ENCODE data around the gene ASPDH. TPM values are rescaled to one million over a fixed set of nuclear protein-coding genes. Genes with fewer than 3 reads are reported as not detected.
"Not testable (repeated sequence)": the region's sequence is repeated elsewhere in the genome, so short reads cannot be mapped to it uniquely, and the experiment has no call there.

Gene ASPDH
- polyA plus RNA-seq, 3 donors = 0.36 TPM; not detected in 2

GRCh38 chr19:50486823-50487515, 26.7 kb downstream of the ASPDH start:
- 74 to 80% (median 78%) methylated on average over 18 of the region's 18 CpGs for WGBS, 3 donors
- H3K27ac ChIP-seq (ENCODE audit: low read depth, low read length) = no peak overlapping the region

DNA sequence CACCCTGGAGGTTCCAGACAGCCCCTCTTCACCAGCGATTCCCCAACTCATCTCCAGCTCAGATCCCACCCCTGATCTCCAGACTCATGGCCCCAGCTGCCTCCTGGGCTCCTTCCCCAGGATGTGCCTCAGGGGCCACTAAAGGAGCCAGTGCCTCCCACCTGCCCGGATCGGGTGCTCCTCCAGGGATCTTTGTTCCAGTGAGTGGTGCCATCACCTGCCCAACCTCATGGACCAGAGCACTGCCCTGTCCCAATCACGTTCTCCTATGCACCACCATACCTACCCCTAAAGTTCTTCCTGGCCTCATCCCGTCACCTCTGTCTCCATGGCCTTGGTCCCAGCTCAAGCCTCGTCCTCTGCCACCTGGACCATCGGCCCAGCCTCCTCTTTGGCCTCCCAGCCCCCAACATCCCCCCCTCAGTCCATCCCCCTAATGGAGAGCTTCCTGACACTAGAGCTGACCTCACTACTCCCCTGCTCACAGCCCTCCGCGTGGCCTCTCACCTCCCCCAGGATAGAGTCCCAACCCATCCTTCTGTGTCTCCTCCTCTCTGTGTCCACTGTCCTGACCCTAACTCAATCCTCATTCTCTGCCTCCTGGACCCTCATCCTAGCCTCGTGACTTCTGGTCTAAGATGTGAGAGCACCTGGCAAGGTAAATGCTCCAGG, 28.3 kb downstream of the ASPDH start:
- 85 to 93% (median 87%) methylated on average over 10 of the region's 10 CpGs for WGBS, 3 donors

GRCh38 chr19:50482916-50483315, 30.8 kb downstream of the ASPDH start:
- no peak overlapping the region for H3K27ac ChIP-seq (ENCODE audit: low read depth, low read length)
- WGBS, 3 donors = 89 to 91% (median 91%) methylated on average over 10 of the region's 10 CpGs

More for the DNA sequence above, 28.3 kb downstream of the ASPDH start:
- no peak overlapping the region for H3K27ac ChIP-seq (ENCODE audit: low read depth, low read length)

GRCh38 chr19:50482271-50482855, 31.4 kb downstream of the ASPDH start:
- WGBS, 3 donors = 81 to 88% (median 84%) methylated on average over 10 to 16 of the region's 16 CpGs

DNA sequence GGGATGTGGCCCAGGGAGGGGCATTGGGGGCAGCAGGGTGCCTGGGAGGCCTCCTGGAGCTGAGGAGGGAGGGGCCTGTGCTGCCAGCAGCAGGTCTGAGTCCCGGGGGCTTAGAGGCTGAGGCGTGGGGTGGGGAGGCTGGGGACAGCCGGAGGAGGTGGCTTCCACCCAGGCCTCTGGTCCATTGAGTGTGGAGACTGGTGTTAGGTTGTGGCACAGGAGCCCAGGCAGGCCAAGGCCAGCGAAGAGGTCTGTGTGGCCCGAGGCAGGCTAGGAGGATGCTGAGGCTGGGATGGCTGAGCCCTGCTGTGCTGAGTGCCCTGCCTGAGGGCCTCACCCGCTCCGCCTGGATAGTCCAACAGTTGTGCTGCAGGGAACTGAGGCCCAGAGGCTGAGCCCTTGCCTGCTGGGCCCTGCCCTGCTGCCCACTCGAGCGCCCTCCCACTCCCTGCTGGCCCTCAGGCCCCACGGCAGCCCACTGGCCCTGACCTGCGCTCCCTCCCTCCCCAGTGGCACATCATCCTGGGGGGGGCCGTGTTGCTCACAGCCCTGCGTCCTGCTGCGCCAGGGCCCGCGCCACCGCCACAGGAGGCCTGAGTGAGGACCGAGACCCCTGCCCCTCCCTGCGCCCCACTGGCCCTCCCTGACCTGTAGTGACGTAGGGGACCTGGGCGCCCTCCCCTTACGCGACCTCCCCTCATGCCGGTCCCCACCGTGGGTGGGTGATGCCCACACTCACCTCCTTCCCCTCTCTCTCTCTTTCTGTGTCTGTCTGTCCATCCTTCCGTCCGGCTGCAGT, 32.2 kb downstream of the ASPDH start:
- WGBS, 3 donors = 94 to 95% (median 94%) methylated on average over 23 to 27 of the region's 27 CpGs

More at GRCh38 chr19:50482271-50482855, 31.4 kb downstream of the ASPDH start:
- no peak overlapping the region for H3K27ac ChIP-seq (ENCODE audit: low read depth, low read length)

GRCh38 chr19:50480281-50481111, 33.2 kb downstream of the ASPDH start:
- WGBS, 3 donors = 88 to 97% (median 91%) methylated on average over 26 to 37 of the region's 37 CpGs
- no peak overlapping the region for H3K27ac ChIP-seq (ENCODE audit: low read depth, low read length)

More for the DNA sequence above, 32.2 kb downstream of the ASPDH start:
- no peak overlapping the region for H3K27ac ChIP-seq (ENCODE audit: low read depth, low read length)

- H3K27ac ChIP-seq (ENCODE audit: low read depth, low read length) = no peak overlapping the region
- 95 to 96% (median 96%) methylated on average over 16 of the region's 16 CpGs for WGBS, 3 donors
These were observed 33.9 kb downstream of the ASPDH start for GRCh38 chr19:50479761-50480251.

DNA sequence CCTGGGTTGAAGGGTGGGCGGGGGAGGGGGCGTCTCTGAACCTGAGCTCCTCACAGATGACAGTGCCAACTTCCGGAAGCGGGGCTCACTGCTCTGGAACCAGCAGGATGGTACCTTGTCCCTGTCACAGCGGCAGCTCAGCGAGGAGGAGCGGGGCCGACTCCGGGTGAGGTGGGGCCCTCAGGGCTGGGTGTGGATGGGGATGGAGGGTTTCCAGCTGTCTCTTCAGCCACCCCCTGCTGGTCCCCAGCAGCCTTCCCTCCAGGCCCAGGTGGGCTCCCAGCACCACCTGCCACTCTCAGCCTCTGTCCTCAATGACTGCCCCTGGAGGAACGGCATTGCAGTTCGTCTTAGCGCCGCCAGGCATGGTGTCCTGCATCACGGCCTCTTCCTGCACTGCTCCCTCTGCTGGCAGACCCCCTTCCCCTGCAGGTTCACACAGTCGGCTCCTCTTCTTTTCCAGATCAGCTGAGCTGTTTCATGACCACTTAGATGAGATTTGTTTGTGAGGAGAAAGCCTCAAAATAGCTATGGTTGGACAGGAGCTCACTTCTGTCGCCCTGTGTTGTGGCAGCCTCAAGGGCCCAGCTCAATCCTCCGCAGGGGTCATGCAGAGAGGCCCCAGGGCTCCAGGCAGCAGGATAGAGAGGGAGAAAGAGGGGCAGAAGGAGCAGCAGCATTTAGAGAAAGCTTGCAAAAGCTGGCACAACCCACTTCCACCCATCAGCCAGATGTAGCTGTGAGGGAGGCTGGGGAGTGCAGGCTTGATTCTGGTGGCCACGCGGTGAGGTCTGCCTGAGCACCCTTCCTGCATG, 34.6 kb downstream of the ASPDH start:
- no peak overlapping the region for H3K27ac ChIP-seq (ENCODE audit: low read depth, low read length)
- 88 to 92% (median 91%) methylated on average over 18 to 19 of the region's 19 CpGs for WGBS, 3 donors

DNA sequence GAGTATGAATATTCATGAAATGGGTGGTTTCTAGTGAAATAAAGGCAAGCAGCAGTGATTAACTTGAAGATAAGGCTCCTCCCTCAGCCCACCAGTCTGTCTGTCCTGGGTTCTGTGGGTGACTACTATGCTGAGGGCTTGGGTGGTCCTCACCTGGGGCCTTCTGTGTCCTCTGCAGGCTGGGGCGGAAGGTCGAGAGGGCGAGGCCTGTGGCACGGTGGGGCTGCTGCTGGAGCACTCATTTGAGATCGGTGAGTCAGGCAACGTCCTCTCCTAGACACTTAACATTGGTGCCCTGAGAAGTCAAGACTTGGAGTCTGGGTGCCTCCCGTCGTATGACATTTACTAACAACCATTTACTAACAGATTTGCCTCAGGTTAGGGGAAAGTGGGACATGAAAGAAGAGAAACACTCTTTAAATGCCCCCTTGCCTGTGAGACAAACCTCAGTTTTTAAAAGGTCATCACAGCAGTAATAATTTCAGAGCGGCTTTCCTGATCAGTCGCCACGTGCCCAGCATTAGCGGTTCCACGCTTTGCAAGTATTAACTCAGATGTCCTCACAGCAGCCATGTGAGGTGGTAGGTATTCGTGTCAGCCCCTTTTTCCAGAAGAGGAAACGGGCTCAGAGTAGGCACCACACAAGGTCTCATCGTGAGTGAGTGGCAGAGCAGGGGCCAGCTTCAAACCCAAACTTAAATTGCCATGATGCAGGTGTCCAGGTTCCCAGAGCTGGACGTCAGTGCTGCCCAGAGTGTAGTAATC, 35.8 kb downstream of the ASPDH start:
- WGBS, 3 donors = 92 to 96% (median 95%) methylated on average over 17 of the region's 17 CpGs

DNA sequence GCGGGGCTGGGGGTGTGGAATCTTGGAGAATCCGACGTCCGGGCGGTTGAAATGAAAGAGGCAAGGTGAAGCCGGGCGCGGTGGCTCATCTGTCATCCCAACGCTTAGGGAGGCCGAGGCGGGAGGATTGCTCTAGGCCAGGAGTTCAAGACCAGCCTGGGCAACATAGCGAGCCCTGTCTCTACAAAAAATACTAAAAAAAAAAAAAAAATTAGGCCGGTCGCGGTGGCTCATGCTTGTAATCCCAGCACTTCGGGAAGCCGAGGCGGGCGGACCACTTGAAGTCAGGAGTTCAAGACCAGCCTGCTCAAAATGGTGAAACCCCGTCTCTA, 36.8 kb downstream of the ASPDH start:
- 19 to 26% (median 20%) methylated on average over 20 of the region's 20 CpGs for WGBS, 3 donors

More for the DNA sequence above, 35.8 kb downstream of the ASPDH start:
- H3K27ac ChIP-seq (ENCODE audit: low read depth, low read length) = no peak overlapping the region

GRCh38 chr19:50476224-50476906, 37.3 kb downstream of the ASPDH start, which contains the start of the genes EMC10 and GARIN5A:
EMC10 (plus strand) TSS chr19:50476507; CDS start chr19:50476545, 38 bp downstream.
GARIN5A (minus strand) TSS chr19:50476848; CDS start chr19:50476388, 460 bp downstream.
- WGBS, 3 donors = 2 to 4% (median 3%) methylated on average over 48 to 58 of the region's 58 CpGs
- no peak within 1 kb of the TSS for H3K27ac ChIP-seq (ENCODE audit: low read depth, low read length)

More for the DNA sequence above, 36.8 kb downstream of the ASPDH start:
- H3K27ac ChIP-seq (ENCODE audit: low read depth, low read length) = no peak overlapping the region

- WGBS, 3 donors = 66 to 77% (median 73%) methylated on average over 22 to 29 of the region's 29 CpGs
- no peak overlapping the region for H3K27ac ChIP-seq (ENCODE audit: low read depth, low read length)
These were observed 37.9 kb downstream of the ASPDH start for GRCh38 chr19:50475736-50476223.

DNA sequence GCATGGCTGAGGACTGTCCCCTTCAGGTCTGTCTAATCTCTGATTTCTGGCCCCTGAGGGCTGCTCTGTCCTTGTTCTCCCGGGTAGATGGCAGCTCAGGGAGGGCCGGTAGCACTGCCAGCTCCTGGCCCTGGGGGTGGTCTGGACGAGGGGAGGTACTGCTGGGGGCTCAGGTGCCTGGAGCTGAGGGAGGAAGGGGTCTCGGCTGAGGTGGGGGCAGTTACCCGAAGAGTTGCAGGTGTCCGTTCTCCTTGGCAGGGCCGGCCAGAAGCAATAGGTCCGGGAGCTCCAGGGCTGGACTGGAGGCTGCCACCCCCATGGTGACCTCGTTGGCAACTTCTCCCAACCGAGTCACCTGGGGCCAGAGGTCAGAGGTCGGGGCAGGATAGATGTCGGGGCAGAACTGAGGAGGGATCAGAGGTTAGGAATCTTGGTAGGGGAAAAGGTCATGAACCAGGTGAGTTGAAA, 38.6 kb downstream of the ASPDH start:
- no peak overlapping the region for H3K27ac ChIP-seq (ENCODE audit: low read depth, low read length)
- WGBS, 3 donors = 73 to 82% (median 77%) methylated on average over 12 of the region's 12 CpGs

GRCh38 chr19:50473336-50473735, 40.4 kb downstream of the ASPDH start:
- not testable (repeated sequence) for H3K27ac ChIP-seq (ENCODE audit: low read depth, low read length)
- WGBS, 3 donors = 69 to 75% (median 74%) methylated on average over 3 of the region's 3 CpGs

DNA sequence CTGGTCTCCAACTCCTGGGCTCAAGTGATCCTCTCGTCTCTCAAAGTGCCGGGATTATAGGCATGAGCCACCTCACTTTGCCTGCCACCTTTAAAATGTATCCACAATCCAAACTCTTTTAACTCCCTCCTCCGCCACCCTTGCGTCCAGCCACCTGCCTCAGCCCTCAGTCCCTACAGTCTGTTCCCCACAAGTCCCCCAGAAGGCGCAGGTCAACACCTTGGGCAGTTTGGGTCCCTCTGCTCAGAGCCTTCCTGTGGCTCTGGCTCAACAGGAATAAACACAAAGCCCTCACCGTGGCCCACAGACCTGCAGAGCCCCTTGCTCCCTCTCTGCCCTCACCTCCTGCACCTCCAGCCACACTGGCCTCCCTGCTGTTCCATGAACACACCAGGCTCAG, 44.9 kb downstream of the ASPDH start:
- H3K27ac ChIP-seq (ENCODE audit: low read depth, low read length) = no peak overlapping the region
- WGBS, 3 donors = 86 to 90% (median 87%) methylated on average over 6 of the region's 6 CpGs

All from adipose tissue (tissue), 3 donors.